Neuronal stem cell (in vitro differentiated cells): ENCODE results near the gene PFKFB3.
"Not testable (repeated sequence)": the region's sequence is repeated elsewhere in the genome, so short reads cannot be mapped to it uniquely, and the experiment has no call there.

Source experiments
- DNase-seq: peaks from one replicate; pipeline ENCODE4 v3.0.0-alpha.2; 2013; ENCODE audit warnings: low spot score
- H2AFZ ChIP-seq: one replicate; pipeline ENCODE4 v1.6.1; 2013; ENCODE audit warnings: mild to moderate bottlenecking, low read length, inconsistent platforms
- H2AK5ac ChIP-seq: 2 replicates; pipeline ENCODE4 v1.6.1; 2013; ENCODE audit warnings: low read depth, mild to moderate bottlenecking, inconsistent platforms, low read length, moderate library complexity, mixed read lengths
- H2BK120ac ChIP-seq: 2 replicates; pipeline ENCODE4 v1.6.1; 2013; ENCODE audit warnings: low read depth, mild to moderate bottlenecking, inconsistent platforms, low read length, moderate library complexity, mixed read lengths
- H2BK12ac ChIP-seq: one replicate; pipeline ENCODE4 v1.6.1; 2013; ENCODE audit warnings: low read length, inconsistent platforms
- H2BK15ac ChIP-seq: 2 replicates; pipeline ENCODE4 v1.6.1; 2013; ENCODE audit warnings: mild to moderate bottlenecking, low read length, inconsistent platforms, mixed read lengths
- H2BK5ac ChIP-seq: one replicate; pipeline ENCODE4 v1.6.1; 2013; ENCODE audit warnings: inconsistent platforms, mild to moderate bottlenecking, low read length, moderate library complexity
- H3K14ac ChIP-seq: one replicate; pipeline ENCODE4 v1.6.1; 2013; ENCODE audit warnings: low read length, inconsistent platforms
- H3K18ac ChIP-seq: 2 replicates; pipeline ENCODE4 v1.6.1; 2013; ENCODE audit warnings: low read length, inconsistent platforms
- H3K23ac ChIP-seq: 2 replicates; pipeline ENCODE4 v1.6.1; 2013; ENCODE audit warnings: low read depth, mild to moderate bottlenecking, mixed read lengths, low read length, inconsistent platforms; ENCODE audit not compliant: poor library complexity
- H3K27ac ChIP-seq: replicated peaks from 3 replicates; pipeline ENCODE4 v1.5.1; 2013; ENCODE audit warnings: low read length, inconsistent platforms
- H3K27me3 ChIP-seq, 3 experiments: 2 replicates each; pipeline ENCODE4 v1.6.1; 2013; ENCODE audit warnings: low read length in 3 of 3, mild to moderate bottlenecking in 2 of 3, inconsistent platforms in 1 of 3, low read depth in 1 of 3, mixed read lengths in 1 of 3, moderate library complexity in 1 of 3; ENCODE audit not compliant: control insufficient read depth in 3 of 3, insufficient read depth in 3 of 3
- H3K36me3 ChIP-seq, 2 donors: replicated peaks in 1 of 2; 2 replicates each; pipeline ENCODE4 v1.6.1; 2013; ENCODE audit warnings: low read length in 2 of 2; ENCODE audit not compliant: control insufficient read depth in 2 of 2, insufficient read depth in 2 of 2
- H3K4ac ChIP-seq: 2 replicates; pipeline ENCODE4 v1.6.1; 2013; ENCODE audit warnings: inconsistent platforms, mild to moderate bottlenecking, low read length, moderate library complexity
- H3K4me1 ChIP-seq, 2 donors: 1 replicate in 1 of 2; 2 replicates in 1 of 2; pipeline ENCODE4 v1.6.1; 2013; ENCODE audit warnings: low read length in 2 of 2, low read depth in 1 of 2; ENCODE audit not compliant: control insufficient read depth in 2 of 2, insufficient read depth in 1 of 2
- H3K4me2 ChIP-seq: one replicate; pipeline ENCODE4 v1.6.1; 2013; ENCODE audit warnings: mild to moderate bottlenecking, low read length, inconsistent platforms; ENCODE audit not compliant: insufficient read depth, poor library complexity, severe bottlenecking
- H3K4me3 ChIP-seq, 2 donors: 2 replicates each; pipeline ENCODE4 v1.5.1; 2013; ENCODE audit warnings: low read length in 2 of 2, mild to moderate bottlenecking in 2 of 2, inconsistent platforms in 1 of 2, moderate library complexity in 1 of 2
- H3K79me1 ChIP-seq: one replicate; pipeline ENCODE4 v1.6.1; 2013; ENCODE audit warnings: low read depth, mild to moderate bottlenecking, inconsistent platforms, low read length, moderate library complexity
- H3K9ac ChIP-seq: one replicate; pipeline ENCODE4 v1.6.1; 2013; ENCODE audit warnings: mild to moderate bottlenecking, low read depth, low read length, inconsistent platforms; ENCODE audit not compliant: poor library complexity
- H3K9me3 ChIP-seq, 2 donors: replicated peaks in 1 of 2; 2 replicates each; pipeline versions ENCODE3 to v1.6.1; 2013; ENCODE audit warnings: low read length in 2 of 2, mild to moderate bottlenecking in 2 of 2, inconsistent platforms in 1 of 2, low read depth in 1 of 2, mixed read lengths in 1 of 2, moderate library complexity in 1 of 2; ENCODE audit not compliant: control insufficient read depth in 2 of 2, insufficient read depth in 1 of 2
- H4K8ac ChIP-seq: one replicate; pipeline ENCODE4 v1.6.1; 2013; ENCODE audit warnings: low read depth, mild to moderate bottlenecking, inconsistent platforms, low read length, moderate library complexity
- H4K91ac ChIP-seq: one replicate; pipeline ENCODE4 v1.6.1; 2013; ENCODE audit warnings: low read length, low read depth, mild to moderate bottlenecking, inconsistent platforms; ENCODE audit not compliant: poor library complexity
- WGBS, 2 donors: extraction: QIAGEN DNeasy Blood & Tissue Kit; methylation state at CpG; one replicate each; pipeline ENCODE4 v1.1.7; 2013; ENCODE audit warnings: missing lambda C conversion rate in 2 of 2, mixed read lengths in 1 of 2; ENCODE audit not compliant: insufficient read length in 2 of 2, insufficient replicate concordance in 1 of 2; ENCODE audit errors: extremely low coverage in 2 of 2; 5-methylcytosine and 5-hydroxymethylcytosine counted together

Gene PFKFB3

GRCh38 chr10:6194311-6194710 is 8.4 kb upstream of the PFKFB3 start:
- Histone ChIP-seq H3K4me1 (peaks cover 0 to 1% of the 10 kb centered on the region in 2 donors), H3K9ac (no peak overlapping the region), H3K79me1 (no peaks in the 10 kb centered on the region), H2AFZ (no peak overlapping the region), H2BK12ac (no peak overlapping the region), H3K23ac (no peak overlapping the region), H2BK120ac (no peak overlapping the region), H3K18ac (no peak overlapping the region), H4K91ac (no peak overlapping the region), H2BK15ac (no peak overlapping the region), H3K4ac (no peak overlapping the region), H3K14ac (no peak overlapping the region), H3K36me3 (no peaks in the 10 kb centered on the region), H2BK5ac (no peak overlapping the region), H3K27ac (no peak overlapping the region), H4K8ac (no peak overlapping the region), H3K27me3 (peaks cover 0 to 4% (median 0%) of the 10 kb centered on the region in 3 experiments), H3K9me3 (no peaks in the 10 kb centered on the region), H2AK5ac (no peak overlapping the region), H3K4me3 (no peak overlapping the region), H3K4me2 (no peak overlapping the region)
- WGBS, 2 donors = no CpG with 5 or more reads among the region's 6 CpGs
- DNase-seq = no peak

GRCh38 chr10:6195376-6195775 is 7.4 kb upstream of the PFKFB3 start:
- Histone ChIP-seq H3K27ac (no peak overlapping the region), H2BK15ac (no peak overlapping the region), H2BK5ac (no peak overlapping the region), H2BK12ac (no peak overlapping the region), H3K4ac (no peak overlapping the region), H3K18ac (no peak overlapping the region), H3K23ac (no peak overlapping the region), H3K4me2 (no peak overlapping the region), H2AFZ (no peak overlapping the region), H3K14ac (no peak overlapping the region), H3K36me3 (no peaks in the 10 kb centered on the region), H3K79me1 (no peaks in the 10 kb centered on the region), H4K91ac (no peak overlapping the region), H3K4me1 (peaks cover 0 to 4% of the 10 kb centered on the region in 2 donors), H3K4me3 (no peak overlapping the region), H2AK5ac (no peak overlapping the region), H4K8ac (no peak overlapping the region), H3K27me3 (peaks cover 0 to 12% (median 0%) of the 10 kb centered on the region in 3 experiments), H3K9me3 (no peaks in the 10 kb centered on the region), H2BK120ac (no peak overlapping the region), H3K9ac (no peak overlapping the region)
- no CpG with 5 or more reads among the region's 6 CpGs for WGBS, 2 donors
- no peak for DNase-seq

GRCh38 chr10:6195846-6196245 is 6.9 kb upstream of the PFKFB3 start:
- Histone ChIP-seq H4K91ac (no peak overlapping the region), H2BK5ac (no peak overlapping the region), H3K14ac (no peak overlapping the region), H3K36me3 (no peaks in the 10 kb centered on the region), H3K18ac (no peak overlapping the region), H3K9ac (no peak overlapping the region), H3K23ac (no peak overlapping the region), H2BK120ac (no peak overlapping the region), H3K4ac (no peak overlapping the region), H3K4me3 (no peak overlapping the region), H3K4me1 (peaks cover 3 to 7% of the 10 kb centered on the region in 2 donors), H2BK15ac (no peak overlapping the region), H3K9me3 (no peaks in the 10 kb centered on the region), H3K27ac (no peak overlapping the region), H2AK5ac (no peak overlapping the region), H3K27me3 (peaks cover 0 to 16% (median 3%) of the 10 kb centered on the region in 3 experiments), H4K8ac (no peak overlapping the region), H3K4me2 (no peak overlapping the region), H2BK12ac (no peak overlapping the region), H2AFZ (no peak overlapping the region), H3K79me1 (peaks cover 3% of the 10 kb centered on the region)
- no peak for DNase-seq
- no CpG with 5 or more reads among the region's 9 CpGs for WGBS, 2 donors

- H3K79me1 ChIP-seq, H3K23ac ChIP-seq, H3K4me1 ChIP-seq, H2AFZ ChIP-seq, H3K4me2 ChIP-seq, H2AK5ac ChIP-seq, H3K36me3 ChIP-seq, H3K14ac ChIP-seq, H2BK120ac ChIP-seq, H3K4ac ChIP-seq, H4K91ac ChIP-seq, H3K9ac ChIP-seq, H2BK12ac ChIP-seq, H3K18ac ChIP-seq, H2BK5ac ChIP-seq, DNase-seq, H4K8ac ChIP-seq, H3K27ac ChIP-seq, H2BK15ac ChIP-seq, H3K9me3 ChIP-seq, H3K4me3 ChIP-seq: not testable (repeated sequence)
- WGBS, 2 donors = no CpG with 5 or more reads among the region's 6 CpGs
- H3K27me3 ChIP-seq = peaks cover 0 to 21% (median 3%) of the 10 kb centered on the region in 3 experiments
Measured at GRCh38 chr10:6196524-6196923, 6.2 kb upstream of the PFKFB3 start.
